Measurements from ENCODE around the gene SSRP1.
A peak's percentile ranks its signal among the peaks of the same experiment; 100 is the strongest.

SSRP1 gene, protein sequence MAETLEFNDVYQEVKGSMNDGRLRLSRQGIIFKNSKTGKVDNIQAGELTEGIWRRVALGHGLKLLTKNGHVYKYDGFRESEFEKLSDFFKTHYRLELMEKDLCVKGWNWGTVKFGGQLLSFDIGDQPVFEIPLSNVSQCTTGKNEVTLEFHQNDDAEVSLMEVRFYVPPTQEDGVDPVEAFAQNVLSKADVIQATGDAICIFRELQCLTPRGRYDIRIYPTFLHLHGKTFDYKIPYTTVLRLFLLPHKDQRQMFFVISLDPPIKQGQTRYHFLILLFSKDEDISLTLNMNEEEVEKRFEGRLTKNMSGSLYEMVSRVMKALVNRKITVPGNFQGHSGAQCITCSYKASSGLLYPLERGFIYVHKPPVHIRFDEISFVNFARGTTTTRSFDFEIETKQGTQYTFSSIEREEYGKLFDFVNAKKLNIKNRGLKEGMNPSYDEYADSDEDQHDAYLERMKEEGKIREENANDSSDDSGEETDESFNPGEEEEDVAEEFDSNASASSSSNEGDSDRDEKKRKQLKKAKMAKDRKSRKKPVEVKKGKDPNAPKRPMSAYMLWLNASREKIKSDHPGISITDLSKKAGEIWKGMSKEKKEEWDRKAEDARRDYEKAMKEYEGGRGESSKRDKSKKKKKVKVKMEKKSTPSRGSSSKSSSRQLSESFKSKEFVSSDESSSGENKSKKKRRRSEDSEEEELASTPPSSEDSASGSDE

GRCh38 chr11:57335343-57336110 lies at the start of gene SSRP1:
TSS of gene SSRP1 (minus strand) at chr11:57335892. CDS start at chr11:57335121, 771 bp downstream.
- H3K4me3 ChIP-seq (ENCODE audit: low read length): peak within 1 kb of the TSS; percentile 97
- H3K27ac ChIP-seq (ENCODE audit: low read depth, low read length): peak within 1 kb of the TSS; percentile 60
- TF ChIP-seq EZH2phosphoT487 (IDR thresholded peaks at IDR 0.05; ENCODE audit: borderline replicate concordance, low read length) (no peak), CTCF (IDR thresholded peaks at IDR 0.05; ENCODE audit: low read depth, low read length, poor library complexity, severe bottlenecking) (no peak)
- no peaks in the 10 kb centered on the region for H3F3A ChIP-seq (ENCODE audit: control insufficient read depth, insufficient read depth)
- peaks cover 21% of the 10 kb centered on the region for H3K4me1 ChIP-seq (ENCODE audit: control insufficient read depth, low read length)
- no peaks in the 10 kb centered on the region for H3K9me3 ChIP-seq (ENCODE audit: control insufficient read depth, insufficient read depth, low read length)
- no peaks in the 10 kb centered on the region for H4K20me1 ChIP-seq (ENCODE audit: control insufficient read depth, insufficient read depth, low read depth, low read length)
- H3K36me3 ChIP-seq (ENCODE audit: control insufficient read depth, low read length): peaks cover 50% of the 10 kb centered on the region
- H3K4me2 ChIP-seq (ENCODE audit: low read length): peak within 1 kb of the TSS; percentile 98
- H3K9me2 ChIP-seq (replicated peaks; ENCODE audit: control insufficient read depth, low read length): no peaks in the 10 kb centered on the region
- no peaks in the 10 kb centered on the region for H3K27me3 ChIP-seq (ENCODE audit: control insufficient read depth, low read length)
- H3K79me2 ChIP-seq (ENCODE audit: control insufficient read depth, low read length): peaks cover 51% of the 10 kb centered on the region

GRCh38 chr11:57380975-57381374 lies 45.3 kb upstream of the SSRP1 start, which contains the start of gene PRG3:
TSS of gene PRG3 (minus strand) at chr11:57381150. CDS start at chr11:57380708, 442 bp downstream.
- no peaks in the 10 kb centered on the region for H3K9me2 ChIP-seq (replicated peaks; ENCODE audit: control insufficient read depth, low read length)
- no peaks in the 10 kb centered on the region for H3K9me3 ChIP-seq (ENCODE audit: control insufficient read depth, insufficient read depth, low read length)
- H3K79me2 ChIP-seq (ENCODE audit: control insufficient read depth, low read length): no peaks in the 10 kb centered on the region
- no peak within 1 kb of the TSS for H3K4me2 ChIP-seq (ENCODE audit: low read length)
- no peaks in the 10 kb centered on the region for H3K36me3 ChIP-seq (ENCODE audit: control insufficient read depth, low read length)
- TF ChIP-seq EZH2phosphoT487 (IDR thresholded peaks at IDR 0.05; ENCODE audit: borderline replicate concordance, low read length) (no peak), CTCF (IDR thresholded peaks at IDR 0.05; ENCODE audit: low read depth, low read length, poor library complexity, severe bottlenecking) (no peak)
- H4K20me1 ChIP-seq (ENCODE audit: control insufficient read depth, insufficient read depth, low read depth, low read length): no peaks in the 10 kb centered on the region
- no peak within 1 kb of the TSS for H3K4me3 ChIP-seq (ENCODE audit: low read length)
- peaks cover 12% of the 10 kb centered on the region; the same call in 1 of the 2 replicates for H3K27me3 ChIP-seq (ENCODE audit: control insufficient read depth, low read length)
- no peaks in the 10 kb centered on the region for H3F3A ChIP-seq (ENCODE audit: control insufficient read depth, insufficient read depth)
- H3K4me1 ChIP-seq (ENCODE audit: control insufficient read depth, low read length): no peaks in the 10 kb centered on the region
- H3K27ac ChIP-seq (ENCODE audit: low read depth, low read length): no peak within 1 kb of the TSS

- H3K9me2 ChIP-seq (replicated peaks; ENCODE audit: control insufficient read depth, low read length): no peaks in the 10 kb centered on the region
- H3K4me1 ChIP-seq (ENCODE audit: control insufficient read depth, low read length): no peaks in the 10 kb centered on the region
- no peak overlapping the region for H3K4me3 ChIP-seq (ENCODE audit: low read length)
- no peak overlapping the region for H3K27ac ChIP-seq (ENCODE audit: low read depth, low read length)
- H3K9me3 ChIP-seq (ENCODE audit: control insufficient read depth, insufficient read depth, low read length): no peaks in the 10 kb centered on the region
- H3K4me2 ChIP-seq (ENCODE audit: low read length): no peak overlapping the region
- no peaks in the 10 kb centered on the region for H3F3A ChIP-seq (ENCODE audit: control insufficient read depth, insufficient read depth)
- H3K27me3 ChIP-seq (ENCODE audit: control insufficient read depth, low read length): peaks cover 10% of the 10 kb centered on the region; the same call in 1 of the 2 replicates
- no peaks in the 10 kb centered on the region for H4K20me1 ChIP-seq (ENCODE audit: control insufficient read depth, insufficient read depth, low read depth, low read length)
- H3K79me2 ChIP-seq (ENCODE audit: control insufficient read depth, low read length): no peaks in the 10 kb centered on the region
- no peak for TF ChIP-seq CTCF (IDR thresholded peaks at IDR 0.05; ENCODE audit: low read depth, low read length, poor library complexity, severe bottlenecking)
- no peak for TF ChIP-seq EZH2phosphoT487 (IDR thresholded peaks at IDR 0.05; ENCODE audit: borderline replicate concordance, low read length)
- H3K36me3 ChIP-seq (ENCODE audit: control insufficient read depth, low read length): no peaks in the 10 kb centered on the region
Observed at GRCh38 chr11:57379732-57380131, 44.0 kb upstream of the SSRP1 start.

All from DOHH2 (cell line).